Lung (tissue), 12 donors: ENCODE data around the gene CLCN6. TPM values are rescaled to one million over a fixed set of nuclear protein-coding genes. Genes with fewer than 3 reads are reported as not detected.

Experiments
- ATAC-seq: fragments of 200-7000 bp; cut with Tn5 transposase; one replicate; pipeline ENCODE4 v1.9.1; 2020; ENCODE audit warnings: moderate number of reproducible peaks; ENCODE audit not compliant: insufficient read depth, low FRiP score
- DNase-seq, 3 donors: peaks; one replicate each; pipeline ENCODE4 v3.0.0-alpha.2; 2013 to 2017
- H3K27ac ChIP-seq, 2 donors: one replicate each; pipeline ENCODE4 v1.5.1; 2013; ENCODE audit warnings: mild to moderate bottlenecking in 2 of 2, moderate library complexity in 2 of 2, control low read depth in 1 of 2, inconsistent platforms in 1 of 2, low read depth in 1 of 2, low read length in 1 of 2
- H3K27me3 ChIP-seq, 3 donors: one replicate each; pipeline ENCODE4 v1.5.1; 2013; ENCODE audit warnings: low read length in 2 of 3; ENCODE audit not compliant: control insufficient read depth in 3 of 3, insufficient read depth in 3 of 3
- H3K36me3 ChIP-seq, 4 donors: one replicate each; pipeline ENCODE4 v1.5.1; 2013; ENCODE audit warnings: low read length in 4 of 4, mild to moderate bottlenecking in 1 of 4, moderate library complexity in 1 of 4; ENCODE audit not compliant: control insufficient read depth in 4 of 4, insufficient read depth in 4 of 4
- H3K4me1 ChIP-seq, 5 donors: one replicate each; pipeline ENCODE4 v1.5.1; 2013; ENCODE audit warnings: low read length in 5 of 5, mild to moderate bottlenecking in 2 of 5, moderate library complexity in 1 of 5; ENCODE audit not compliant: control insufficient read depth in 5 of 5, insufficient read depth in 5 of 5
- H3K4me3 ChIP-seq: one replicate; pipeline ENCODE4 v1.5.1; 2013; ENCODE audit warnings: mild to moderate bottlenecking, control low read depth, moderate library complexity
- H3K9ac ChIP-seq, 2 donors: one replicate each; pipeline ENCODE4 v1.5.1; 2013; ENCODE audit warnings: low read length in 2 of 2, control low read depth in 1 of 2; ENCODE audit not compliant: insufficient read depth in 1 of 2
- H3K9me3 ChIP-seq, 4 donors: one replicate each; pipeline ENCODE4 v1.5.1; 2013; ENCODE audit warnings: low read length in 3 of 4, mild to moderate bottlenecking in 1 of 4, moderate library complexity in 1 of 4; ENCODE audit not compliant: control insufficient read depth in 4 of 4, insufficient read depth in 3 of 4
- WGBS, 2 donors: extraction: QIAGEN DNeasy Blood & Tissue Kit; methylation state at CpG; one replicate each; pipeline ENCODE4 v1.1.7; 2013; 5-methylcytosine and 5-hydroxymethylcytosine counted together
- polyA plus RNA-seq, 2 donors: library from polyadenylated mRNA; stranded (reverse); fragments of 200-250 nt; gene quantifications; one replicate each; pipeline ENCODE4 v1.2.1, GENCODE V29; 2013
- total RNA-seq, 2 donors: library from RNA; depleted of rRNA in 1 of 2; stranded (reverse); fragments of >200 nt in 1 of 2; gene quantifications; one replicate each; pipeline ENCODE4 v1.2.1, GENCODE V29; 2014 to 2021
- TF ChIP-seq, protein P1 (sequence below): IDR thresholded peaks from 2 replicates; pipeline ENCODE4 v1.5.1; 2012; ENCODE audit warnings: mild to moderate bottlenecking; ENCODE audit errors: control extremely low read depth, extremely low read depth
- donor health status: control.
- donor health status: control.
- donor health status: Bipolar disorder and iron deficiency.
- donor health status: healthy.
- donor health status: DM: yes; HTN: yes; CAD: no.

The CLCN6 gene
- total and polyA plus RNA-seq, 4 donors: 16.7 to 35.7 (median 18.1) TPM

DNA sequence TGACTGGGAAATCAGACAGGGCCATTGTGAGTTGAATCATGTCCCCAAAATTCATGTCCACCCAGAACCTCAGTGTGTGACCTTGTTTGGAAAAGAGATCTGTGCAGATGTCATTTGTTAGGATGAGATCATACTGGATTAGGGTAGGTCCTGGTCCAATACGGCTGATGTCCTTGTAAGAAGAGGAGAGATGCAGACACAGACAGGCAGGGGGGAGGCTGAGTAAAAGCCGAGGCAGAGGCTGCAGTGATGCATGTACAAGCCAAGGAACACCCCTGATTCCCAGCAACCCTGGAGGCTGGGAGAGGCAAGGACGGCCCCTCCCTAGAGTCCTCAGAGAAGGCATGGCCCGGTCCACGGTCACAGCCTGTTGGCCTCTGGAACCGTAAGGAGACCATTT, 68.6 kb downstream of the CLCN6 start:
- H3K9ac ChIP-seq: no peak overlapping the region
- no peaks in the 10 kb centered on the region for H3K36me3 ChIP-seq
- DNase-seq (no peak), ATAC-seq (no peak)
- WGBS, 2 donors: 65 to 73% methylated on average over 6 of the region's 6 CpGs
- peaks cover 0 to 4% (median 0%) of the 10 kb centered on the region in 3 donors for H3K27me3 ChIP-seq
- H3K4me3 ChIP-seq: no peak overlapping the region
- H3K27ac ChIP-seq: peak overlapping the region in 1 of 2 donors; percentile 87
- TF ChIP-seq, protein P1, sequence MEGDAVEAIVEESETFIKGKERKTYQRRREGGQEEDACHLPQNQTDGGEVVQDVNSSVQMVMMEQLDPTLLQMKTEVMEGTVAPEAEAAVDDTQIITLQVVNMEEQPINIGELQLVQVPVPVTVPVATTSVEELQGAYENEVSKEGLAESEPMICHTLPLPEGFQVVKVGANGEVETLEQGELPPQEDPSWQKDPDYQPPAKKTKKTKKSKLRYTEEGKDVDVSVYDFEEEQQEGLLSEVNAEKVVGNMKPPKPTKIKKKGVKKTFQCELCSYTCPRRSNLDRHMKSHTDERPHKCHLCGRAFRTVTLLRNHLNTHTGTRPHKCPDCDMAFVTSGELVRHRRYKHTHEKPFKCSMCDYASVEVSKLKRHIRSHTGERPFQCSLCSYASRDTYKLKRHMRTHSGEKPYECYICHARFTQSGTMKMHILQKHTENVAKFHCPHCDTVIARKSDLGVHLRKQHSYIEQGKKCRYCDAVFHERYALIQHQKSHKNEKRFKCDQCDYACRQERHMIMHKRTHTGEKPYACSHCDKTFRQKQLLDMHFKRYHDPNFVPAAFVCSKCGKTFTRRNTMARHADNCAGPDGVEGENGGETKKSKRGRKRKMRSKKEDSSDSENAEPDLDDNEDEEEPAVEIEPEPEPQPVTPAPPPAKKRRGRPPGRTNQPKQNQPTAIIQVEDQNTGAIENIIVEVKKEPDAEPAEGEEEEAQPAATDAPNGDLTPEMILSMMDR: no peak
- H3K9me3 ChIP-seq: no peaks in the 10 kb centered on the region
- H3K4me1 ChIP-seq: peaks cover 0 to 8% (median 1%) of the 10 kb centered on the region in 5 donors

DNA sequence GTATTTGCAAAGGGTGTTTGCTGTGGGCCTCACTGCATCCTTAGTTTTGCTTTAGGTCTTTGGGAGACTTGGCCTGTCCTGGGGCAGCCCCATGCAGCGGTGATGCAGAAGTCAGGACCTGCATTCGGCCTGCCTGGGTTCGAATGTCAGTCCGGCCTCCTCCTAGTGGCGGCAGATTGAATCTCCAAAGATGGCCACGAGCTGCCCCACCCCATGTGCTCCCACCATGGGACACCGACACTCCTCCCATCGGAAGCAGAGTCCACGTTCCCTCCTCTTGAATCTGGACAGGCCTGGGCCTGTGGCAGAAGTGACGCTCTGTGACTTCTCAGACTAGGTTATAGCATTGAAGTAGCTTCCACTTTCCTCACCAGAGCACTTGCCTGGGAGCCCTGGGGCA, 69.1 kb downstream of the CLCN6 start:
- DNase-seq (no peak), ATAC-seq (no peak)
- peaks cover 0 to 4% (median 0%) of the 10 kb centered on the region in 3 donors for H3K27me3 ChIP-seq

GRCh38 chr1:11877074-11877473, 71.1 kb downstream of the CLCN6 start:
- Histone ChIP-seq H3K9ac (no peak overlapping the region), H3K27ac (no peak overlapping the region), H3K9me3 (no peaks in the 10 kb centered on the region), H3K4me1 (peaks cover 1 to 25% (median 10%) of the 10 kb centered on the region in 5 donors), H3K4me3 (no peak overlapping the region), H3K27me3 (peaks cover 0 to 4% (median 0%) of the 10 kb centered on the region in 3 donors), H3K36me3 (no peaks in the 10 kb centered on the region)
- DNase-seq (peak; percentile 79 to 91 (median 83)), ATAC-seq (no peak)
- WGBS, 2 donors: 49 to 50% methylated on average over 6 of the region's 6 CpGs
- TF ChIP-seq, protein P1: no peak

More for the DNA sequence above, 69.1 kb downstream of the CLCN6 start:
- peaks cover 0 to 11% (median 4%) of the 10 kb centered on the region in 5 donors for H3K4me1 ChIP-seq
- no peak overlapping the region for H3K9ac ChIP-seq
- H3K9me3 ChIP-seq: no peaks in the 10 kb centered on the region
- TF ChIP-seq, protein P1: no peak
- H3K27ac ChIP-seq: peak overlapping the region in 1 of 2 donors; percentile 87
- no peak overlapping the region for H3K4me3 ChIP-seq
- 82 to 93% methylated on average over 10 of the region's 10 CpGs for WGBS, 2 donors
- H3K36me3 ChIP-seq: no peaks in the 10 kb centered on the region
